RPMI8226 (cell line): ENCODE measurements around the gene MAST4.

Source experiments
- DNase-seq: peaks from one replicate; pipeline ENCODE4 v3.0.0-alpha.2; 2015

Gene MAST4

DNA sequence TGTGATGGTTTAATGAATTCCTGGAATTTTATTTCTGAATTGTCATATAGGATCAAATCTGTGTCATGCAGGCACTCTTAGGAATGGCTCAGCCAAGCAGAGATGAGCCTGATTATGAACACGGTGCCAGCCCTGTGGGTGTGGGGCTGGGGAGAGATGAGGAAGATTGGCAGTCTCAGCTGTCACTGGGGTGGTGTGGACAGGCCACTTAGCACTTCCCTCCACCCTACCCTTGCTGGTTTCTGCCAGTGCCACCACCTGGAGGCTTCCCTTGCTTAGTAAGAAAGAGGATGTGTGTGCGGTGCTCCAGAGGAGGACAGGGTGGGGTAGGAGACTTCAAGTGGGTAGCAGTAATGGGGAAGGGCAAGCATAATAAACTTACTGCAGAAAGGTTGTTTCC is 373.8 kb downstream of the MAST4 start:
- peak; percentile 38 for DNase-seq

DNA sequence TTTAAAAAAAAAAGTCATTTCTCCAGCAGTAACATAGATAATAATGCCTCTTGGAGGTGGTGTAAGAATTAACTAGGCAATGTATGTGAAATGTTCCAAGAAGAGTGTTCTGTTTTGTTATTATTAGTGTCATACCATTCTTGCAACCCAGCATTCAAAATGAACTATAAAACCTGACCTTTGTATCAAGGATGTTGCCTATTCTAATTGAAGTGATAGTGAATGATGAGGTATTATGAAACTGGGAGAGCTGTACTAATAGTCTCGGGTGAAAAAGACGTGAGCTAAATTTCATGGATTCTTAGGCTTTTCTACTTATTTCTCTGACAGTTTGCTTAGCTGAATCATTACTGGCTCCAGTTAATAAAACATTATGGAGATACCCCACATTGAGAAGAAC is 375.8 kb downstream of the MAST4 start:
- no peak for DNase-seq

DNA sequence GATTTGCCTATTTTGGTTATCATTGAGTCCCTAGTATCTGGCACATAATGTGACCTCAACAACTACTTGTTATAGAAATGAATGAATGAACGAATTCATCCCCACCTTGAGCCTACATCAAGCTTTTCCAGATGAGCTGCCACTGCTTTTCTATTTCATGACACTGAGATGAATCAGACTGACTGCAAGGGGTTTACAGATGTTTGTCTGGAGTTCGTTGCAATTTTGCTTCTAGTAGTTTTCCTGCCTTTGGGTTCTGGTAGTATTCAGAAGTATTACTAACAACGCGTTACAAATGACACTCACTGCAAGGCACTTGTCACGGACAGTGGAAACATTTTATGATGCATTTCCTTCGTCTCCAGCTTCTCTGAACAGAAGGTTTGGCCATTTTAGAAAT is 378.1 kb downstream of the MAST4 start:
- DNase-seq: no peak

DNA sequence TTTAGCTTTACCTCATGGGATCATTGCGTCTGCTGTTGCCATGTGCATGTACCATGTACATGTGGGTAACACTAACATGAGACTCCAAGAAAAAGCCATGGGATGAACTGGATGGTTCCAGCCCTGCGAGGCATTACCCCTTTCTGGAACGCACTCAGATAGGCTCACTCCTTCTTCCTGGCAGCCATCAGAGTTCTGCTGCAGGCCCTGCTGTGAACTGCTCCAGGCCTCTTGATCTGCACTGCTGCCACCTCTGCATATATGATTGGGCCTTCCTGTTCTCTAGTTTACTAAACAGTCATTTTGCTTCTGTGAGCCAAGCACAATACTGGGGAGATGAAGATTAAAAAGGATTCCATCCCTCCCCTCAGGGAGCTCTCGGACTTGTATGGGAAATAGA is 379.9 kb downstream of the MAST4 start:
- DNase-seq: no peak

DNA sequence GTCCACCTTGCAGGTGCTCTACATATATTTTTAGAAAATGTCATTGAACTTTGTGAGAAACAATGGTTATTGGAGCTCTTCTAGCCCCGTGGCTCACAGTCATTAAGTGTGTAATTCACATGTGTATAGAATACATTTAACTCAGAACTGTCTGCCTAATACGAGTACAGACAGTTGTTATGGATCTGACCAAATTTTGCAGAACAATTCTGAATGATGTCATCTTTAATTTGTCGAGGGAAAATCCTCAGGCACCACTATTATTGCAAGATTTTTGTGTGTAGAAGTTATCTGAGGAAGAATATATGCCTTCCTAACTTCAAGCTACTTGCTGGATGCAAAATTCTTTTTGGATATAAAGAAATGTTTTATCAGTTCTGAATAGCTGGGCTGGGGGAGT is 383.5 kb downstream of the MAST4 start:
- no peak for DNase-seq

DNA sequence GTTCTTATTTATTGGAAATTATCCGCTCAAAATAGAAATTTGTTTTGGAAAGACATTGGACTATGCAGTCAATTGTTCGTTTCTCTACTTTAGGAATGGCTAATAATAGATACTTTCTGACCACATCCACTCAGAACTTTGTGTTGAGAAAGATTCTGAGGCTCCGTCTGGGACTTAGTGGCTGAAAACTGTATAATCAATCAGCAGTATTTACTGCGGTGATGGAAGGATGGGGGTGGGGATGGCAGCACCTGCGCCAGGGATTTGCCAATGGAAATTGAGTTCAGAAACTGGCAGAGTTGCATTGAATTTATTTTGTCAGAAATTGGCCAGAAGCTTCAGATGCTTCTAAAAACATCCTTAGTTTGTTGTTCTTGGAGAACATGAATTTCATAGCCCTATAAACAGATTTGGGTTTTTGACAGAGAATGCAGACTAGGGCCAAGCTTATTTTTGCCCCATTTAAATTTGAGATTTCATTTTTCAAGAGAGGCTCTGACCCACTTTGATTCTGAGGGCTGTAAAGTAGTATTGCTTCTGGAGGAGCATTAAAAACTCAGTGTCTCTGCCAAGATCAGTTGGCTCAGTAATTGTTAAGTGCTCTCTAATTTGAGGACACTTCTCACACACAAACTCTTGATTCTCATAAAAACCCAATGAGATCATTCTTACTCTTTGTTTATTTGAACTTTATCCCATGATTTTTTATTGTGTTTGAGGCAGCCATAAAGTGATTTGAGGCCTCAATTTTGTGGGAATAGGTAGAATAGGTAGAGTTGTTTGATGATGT is 385.3 kb downstream of the MAST4 start:
- DNase-seq: no peak

DNA sequence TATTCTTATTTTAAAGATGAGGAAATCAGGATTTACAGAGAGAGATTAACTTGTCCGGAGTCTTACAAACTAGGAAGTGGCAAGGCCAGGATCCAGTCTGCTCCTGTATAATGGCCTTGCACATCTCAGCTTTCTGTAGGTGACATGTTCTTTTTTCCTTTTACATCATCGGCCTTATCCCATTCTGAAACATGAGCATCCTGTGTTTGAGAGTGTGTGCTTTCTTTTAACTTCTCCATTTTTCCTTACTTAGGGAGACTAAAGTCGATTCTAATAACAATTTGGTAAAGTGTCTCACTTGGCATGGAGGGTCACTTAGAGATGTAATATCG is 385.8 kb downstream of the MAST4 start:
- DNase-seq: no peak

DNA sequence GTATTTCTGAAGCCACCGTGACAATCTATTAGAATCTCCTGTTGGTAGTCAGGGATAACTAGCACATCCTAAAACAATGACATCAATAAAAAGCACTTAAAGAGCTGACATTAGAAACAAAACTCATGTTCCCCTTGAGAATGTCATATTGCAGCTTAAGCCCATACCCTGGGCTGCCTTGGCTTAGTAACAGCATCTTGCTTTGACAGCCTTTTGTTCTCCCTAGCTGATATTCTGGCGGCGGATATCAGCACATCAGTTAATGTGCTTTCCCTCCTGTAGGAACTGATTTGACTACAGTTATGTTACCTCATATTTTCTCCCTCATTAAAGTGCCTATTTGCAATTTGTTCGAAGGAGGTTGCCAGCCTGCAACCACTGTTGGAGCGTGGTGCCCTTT is 386.3 kb downstream of the MAST4 start:
- no peak for DNase-seq

DNA sequence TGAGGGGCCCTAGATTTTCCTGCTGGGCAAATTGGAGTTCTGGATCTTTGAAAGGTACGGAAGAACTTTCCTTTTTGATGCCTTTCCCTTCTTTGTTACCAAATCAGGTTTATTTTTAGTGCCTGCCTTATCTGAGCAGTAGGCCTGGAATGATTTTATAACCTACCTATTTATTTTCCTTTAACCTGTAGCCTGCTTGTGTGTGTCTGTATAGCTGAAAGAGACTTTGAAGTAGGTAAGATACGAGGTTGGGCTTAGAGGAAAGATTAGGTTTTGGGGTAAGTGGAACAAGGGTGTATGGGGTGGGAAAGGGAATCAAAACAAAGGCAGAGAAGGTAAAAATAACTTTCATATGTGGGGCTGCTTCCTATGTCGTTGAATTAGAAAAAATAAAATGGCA is 389.2 kb downstream of the MAST4 start:
- DNase-seq: no peak

DNA sequence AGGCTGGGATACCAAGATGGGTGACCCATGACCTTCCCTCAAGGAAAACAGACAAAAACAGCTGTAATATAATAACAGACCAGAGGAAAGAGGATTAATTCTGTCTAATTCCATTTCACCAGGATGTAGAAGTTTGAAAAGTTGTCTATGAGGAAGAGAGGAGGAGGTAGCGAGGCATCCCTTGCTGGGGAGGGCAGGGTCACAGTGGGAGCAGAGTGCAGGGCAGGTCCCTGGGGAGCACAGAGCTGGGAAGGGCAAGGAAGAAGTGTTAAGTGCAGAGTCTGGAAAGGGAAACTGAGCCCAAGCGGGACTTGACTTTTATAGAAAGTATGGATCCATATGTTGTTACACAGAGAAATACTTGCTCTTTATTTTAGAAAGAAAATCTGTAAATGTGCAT is 389.8 kb downstream of the MAST4 start:
- no peak for DNase-seq

DNA sequence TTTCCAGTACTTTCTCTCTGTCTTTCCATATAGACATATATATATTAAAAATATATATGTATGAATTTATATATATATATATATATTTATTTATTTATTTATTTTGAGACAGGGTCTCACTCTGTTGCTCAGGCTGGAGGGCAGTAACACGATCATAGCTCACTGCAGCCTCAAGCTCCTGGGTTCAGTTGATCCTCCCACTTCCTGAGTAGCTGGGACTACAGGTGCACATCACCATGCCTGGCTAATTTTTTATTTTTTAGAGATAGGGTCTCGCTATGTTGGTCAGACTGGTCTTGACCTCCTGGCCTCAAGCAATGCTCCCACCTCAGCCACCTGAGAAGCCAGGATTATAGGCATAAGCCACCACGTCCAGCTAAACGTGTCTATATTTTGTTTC is 390.3 kb downstream of the MAST4 start:
- DNase-seq: no peak

DNA sequence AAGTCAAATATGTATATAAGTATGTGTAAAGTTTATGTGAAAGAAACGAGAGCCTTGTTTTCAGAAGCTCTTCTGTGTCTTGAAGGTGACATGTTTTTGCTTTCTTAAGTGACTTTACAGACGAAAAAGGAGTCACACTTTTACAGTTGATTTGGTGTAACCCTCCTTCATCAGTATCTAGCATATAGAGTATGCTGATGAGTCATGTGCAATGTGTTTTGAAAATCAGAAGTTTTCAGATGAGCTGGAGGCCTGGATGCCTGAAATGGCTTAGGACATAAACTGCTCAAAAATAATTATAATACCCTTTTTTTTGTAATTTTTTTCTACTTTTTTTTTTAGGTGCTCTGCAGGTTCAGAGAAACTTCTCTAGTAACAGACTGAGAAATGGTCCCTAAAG is 390.9 kb downstream of the MAST4 start:
- no peak for DNase-seq

DNA sequence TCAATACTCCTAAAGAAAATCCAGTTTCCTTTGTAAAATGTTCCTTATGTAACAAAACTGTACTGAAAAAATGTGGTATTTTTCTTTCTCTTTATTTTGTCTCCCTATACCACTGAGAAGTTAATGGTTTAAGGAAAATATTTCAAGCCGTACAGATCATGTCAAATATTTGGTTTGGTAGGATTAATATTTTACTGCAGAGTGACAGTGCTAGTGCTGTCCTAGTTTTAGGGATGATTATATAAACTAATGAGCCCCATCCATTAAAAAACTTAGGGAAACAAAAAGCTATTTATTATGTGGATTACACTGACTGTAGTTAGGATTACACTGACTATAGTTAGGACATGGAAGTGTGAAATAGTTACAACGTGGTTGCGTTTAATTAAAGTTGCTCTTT is 391.3 kb downstream of the MAST4 start:
- no peak for DNase-seq

DNA sequence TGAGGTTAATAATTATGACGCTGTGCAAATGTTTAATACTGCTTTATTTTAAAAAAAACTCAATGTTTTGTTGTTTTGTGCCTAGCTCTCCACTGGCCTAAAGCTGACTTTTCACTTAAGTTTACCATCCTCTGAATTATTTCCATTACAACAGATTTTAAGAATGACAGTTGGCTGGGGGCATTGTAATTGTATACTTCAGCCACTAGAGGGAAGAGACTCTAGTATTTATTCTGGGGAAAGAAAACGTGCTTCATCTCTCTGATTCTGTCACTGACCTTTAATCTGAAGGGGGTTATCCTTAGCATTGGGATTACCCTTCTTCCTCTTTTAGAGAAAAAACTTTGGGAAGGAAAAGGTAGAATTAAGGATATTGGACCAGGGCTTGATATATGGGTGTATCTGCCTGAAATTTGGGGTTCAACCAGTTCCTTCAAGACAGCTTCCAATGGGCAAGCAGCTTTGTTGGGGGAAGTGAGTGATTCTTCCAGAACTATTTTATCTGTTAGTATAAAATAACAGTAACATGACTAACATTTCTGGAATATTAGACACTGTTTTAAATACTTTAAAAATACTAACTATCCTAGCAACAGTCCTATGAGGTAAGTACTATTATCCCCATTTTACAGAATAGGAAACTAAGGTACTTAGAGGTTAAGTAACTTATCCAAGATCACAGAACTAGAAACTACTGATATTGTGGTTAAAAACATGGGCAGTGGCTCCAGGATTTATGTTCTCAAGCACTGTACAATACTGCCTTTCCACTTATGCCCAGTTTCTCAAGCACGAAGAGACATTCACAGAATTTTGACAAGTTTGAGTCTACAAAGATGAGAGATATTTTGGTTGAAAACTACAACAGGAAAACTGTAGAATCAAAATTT is 392.0 kb downstream of the MAST4 start:
- peak; percentile 63 for DNase-seq

DNA sequence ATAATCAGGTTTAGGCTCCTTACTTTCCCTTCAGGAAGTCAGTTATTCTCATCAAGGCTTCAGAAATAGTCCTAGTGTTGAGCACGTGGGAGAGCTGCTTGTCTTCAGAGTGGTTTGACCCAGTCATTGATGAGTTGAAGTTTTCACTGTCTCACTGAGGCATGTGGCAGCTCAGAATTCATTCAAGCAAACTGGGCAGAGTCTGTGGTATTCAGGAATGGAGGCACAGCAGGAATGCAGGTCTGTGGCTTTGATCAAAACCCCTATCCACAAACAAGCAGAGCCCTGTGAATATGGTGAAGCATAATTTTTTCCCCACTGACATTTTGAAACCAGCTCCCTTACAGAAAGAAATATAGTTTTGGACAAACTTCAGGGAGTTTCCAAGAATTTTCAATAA is 393.1 kb downstream of the MAST4 start:
- DNase-seq: peak; percentile 53

DNA sequence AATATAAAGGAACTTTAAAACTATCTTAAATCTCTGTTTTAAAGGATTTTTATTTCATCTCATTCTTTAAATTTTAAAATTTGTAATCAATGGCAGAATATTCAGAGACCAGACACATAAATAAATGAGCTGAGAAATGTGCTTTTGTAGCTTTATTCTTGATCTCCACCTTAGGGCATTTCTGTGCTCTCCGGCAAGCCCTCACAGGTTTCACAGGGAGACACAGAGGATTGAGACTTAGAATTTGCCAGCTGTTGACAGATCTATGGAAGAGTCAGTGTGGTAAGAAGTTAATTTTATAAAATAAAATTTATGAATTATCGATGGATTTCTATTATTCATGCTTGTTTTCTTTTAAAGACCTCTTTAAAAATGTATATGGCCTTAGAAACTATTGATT is 393.6 kb downstream of the MAST4 start:
- DNase-seq: no peak

DNA sequence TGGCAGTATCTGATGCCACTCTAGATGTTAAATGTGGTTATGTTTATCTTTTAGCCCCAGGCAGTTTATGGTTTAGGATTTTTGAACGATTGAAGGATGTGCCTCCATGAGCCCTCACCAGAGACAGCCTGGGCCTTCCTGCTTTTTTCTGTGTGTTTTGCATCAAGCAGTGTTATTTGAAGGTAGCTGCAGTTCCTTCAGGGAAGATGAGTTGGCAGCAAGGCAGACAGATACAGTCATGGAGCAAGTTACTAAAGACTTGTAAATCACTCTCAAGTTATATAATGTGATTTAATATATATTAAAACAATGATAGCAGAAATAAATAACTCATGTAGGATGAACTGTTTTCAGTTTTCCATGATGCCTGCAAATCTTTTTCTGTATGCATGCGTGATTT is 395.6 kb downstream of the MAST4 start:
- no peak for DNase-seq

DNA sequence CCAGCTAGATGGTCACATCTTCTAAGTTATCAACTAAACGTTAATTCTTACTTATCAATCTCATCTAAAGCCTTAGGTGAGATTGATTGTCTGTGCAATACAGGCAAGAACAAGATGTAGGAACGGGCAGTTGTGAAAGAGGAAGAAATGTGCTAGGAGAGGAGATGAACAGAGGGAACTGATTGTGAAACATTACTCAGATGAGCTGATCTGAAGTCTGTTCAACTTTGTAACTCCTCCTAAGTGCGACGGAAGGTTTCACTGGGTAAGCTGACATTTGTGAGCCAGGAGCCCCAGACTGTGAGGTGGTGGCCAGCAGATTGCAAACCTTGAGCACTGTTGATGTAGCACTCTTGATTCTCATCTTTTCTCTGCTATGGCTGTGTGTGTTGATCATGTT is 396.4 kb downstream of the MAST4 start:
- peak; percentile 75 for DNase-seq

DNA sequence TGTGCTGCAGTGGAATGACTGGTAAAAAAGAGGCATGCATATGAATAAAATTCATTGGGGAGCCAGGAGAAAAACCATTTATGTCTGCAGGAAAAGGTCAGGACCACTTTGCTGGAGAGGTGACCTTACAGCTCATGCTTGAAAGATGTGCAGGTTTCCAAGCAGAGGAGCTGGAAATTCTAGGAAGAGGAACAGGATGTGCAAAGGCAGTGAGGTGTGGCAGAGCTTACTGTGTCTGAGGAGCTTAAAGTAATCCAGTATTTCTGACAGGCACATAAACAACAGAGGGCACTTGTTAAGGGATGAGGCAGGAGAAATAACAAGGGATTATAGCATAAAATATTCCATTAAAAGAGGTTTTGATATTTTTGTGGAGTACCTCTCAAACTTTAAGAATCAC is 397.3 kb downstream of the MAST4 start:
- no peak for DNase-seq

DNA sequence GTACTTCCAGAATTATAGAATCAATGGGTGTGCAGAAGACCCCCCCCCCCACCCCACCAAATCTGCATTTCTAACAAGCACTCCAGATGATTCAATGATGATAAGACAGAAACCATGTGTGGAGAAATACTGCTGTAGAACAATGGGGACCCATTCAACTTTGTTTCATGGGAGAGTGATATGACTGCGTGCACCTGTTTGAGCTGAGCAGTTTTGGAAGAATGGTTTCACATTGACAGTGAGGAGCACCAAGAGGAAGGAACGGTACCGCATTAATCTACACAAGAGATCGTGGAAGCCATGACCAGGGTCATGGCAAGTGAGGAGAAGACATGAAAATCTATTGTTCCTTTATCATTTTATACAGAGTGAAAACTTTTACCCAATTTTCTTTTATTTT is 397.7 kb downstream of the MAST4 start:
- peak; percentile 63 for DNase-seq

DNA sequence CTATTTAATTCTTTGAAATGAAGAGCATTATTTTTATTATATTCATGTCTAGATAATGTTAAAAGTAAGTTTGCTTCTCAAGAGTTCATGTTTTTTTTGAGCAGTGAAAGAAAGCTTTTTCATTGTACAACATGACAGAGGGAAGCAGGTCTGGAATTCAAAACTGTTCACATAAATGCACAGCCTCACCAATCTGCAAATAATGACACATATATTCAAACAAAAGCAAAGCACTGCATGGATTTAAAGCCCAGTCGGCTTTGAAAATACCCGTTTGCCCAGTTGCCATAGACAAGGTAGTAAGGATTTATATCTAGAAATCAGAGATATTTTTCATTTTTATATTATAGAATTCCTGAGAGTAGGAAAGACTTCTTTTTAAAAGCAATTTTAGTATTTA is 398.6 kb downstream of the MAST4 start:
- no peak for DNase-seq

DNA sequence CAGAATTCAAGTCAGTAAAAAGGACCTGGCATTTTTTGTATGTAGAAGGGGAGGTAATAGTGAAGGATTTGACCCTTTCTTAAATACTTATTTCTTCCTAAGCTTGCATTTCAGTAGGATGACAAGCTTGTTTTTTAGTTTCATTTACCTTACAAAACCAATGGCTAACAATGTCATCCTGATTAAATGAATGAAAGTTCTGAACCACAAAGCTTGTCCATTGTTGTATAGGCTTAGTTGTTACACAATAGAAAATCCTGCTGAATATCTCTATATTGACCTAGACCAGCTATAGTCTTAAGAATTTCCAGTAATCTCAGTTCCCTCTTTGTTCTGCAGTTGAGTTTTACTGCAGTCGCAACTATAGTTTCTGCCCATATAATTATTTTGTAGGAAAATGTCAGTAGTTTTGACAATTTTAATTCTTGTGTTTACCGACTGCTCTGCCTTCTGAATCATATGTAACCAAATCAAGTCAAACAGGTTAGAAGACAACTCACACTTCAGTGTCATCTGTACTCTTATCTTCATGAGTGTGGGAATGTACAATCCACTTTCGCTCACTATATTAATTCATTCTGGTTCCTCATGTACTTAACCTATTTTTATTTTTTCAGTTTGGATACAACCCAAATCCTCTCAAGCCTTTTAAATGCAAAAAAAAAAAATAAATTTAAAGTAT is 404.7 kb downstream of the MAST4 start:
- DNase-seq: no peak

DNA sequence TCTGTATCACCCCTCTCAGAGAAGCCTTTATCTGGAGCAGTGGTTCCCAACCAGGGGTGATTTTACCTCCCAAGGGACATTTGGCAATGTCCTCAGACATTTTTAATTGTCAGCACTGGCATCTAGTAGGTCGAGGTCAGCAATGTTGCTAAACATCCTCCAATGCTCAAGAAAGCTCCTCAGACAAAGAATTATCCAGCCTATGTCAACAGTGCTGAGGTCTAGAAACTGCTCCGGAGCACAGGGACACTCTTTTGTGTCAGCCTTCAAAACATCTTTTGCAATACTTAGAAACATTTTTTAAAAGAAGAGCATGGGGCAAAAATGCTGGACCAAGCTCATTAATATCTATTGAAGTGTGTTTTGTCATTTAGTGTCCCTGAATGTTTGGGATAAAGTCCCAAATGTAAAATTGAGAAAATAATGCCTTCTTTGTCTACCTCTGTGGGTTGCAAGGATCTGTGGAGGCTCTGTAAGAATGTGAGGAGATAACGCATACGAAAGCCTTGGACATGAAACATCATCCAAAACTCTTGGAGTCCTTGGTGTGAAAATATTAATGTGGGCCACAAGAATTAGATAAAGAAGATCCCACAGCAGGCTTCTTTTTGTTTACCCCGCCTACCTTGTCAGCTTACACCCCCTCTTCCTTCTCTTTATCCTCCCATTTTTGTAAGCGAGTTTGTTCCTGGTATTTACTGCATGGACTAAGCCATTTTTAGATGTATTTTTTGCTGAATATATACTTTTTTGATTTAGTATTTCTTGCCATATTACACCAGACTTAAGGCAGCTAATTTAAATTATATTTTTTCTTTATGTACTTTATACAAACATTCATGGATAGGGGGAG is 406.9 kb downstream of the MAST4 start:
- no peak for DNase-seq
